Endothelial cell of umbilical vein (primary cell): ENCODE data around the gene PCTP. TPM values are rescaled to one million over a fixed set of nuclear protein-coding genes. Genes with fewer than 3 reads are reported as not detected.

ENCODE experiments used
- BruUV-seq: library from RNA; stranded (reverse); fragments of 400-500 nt; replicated peaks from 2 replicates; lab custom pipeline; 2021; lab: Mats Ljungman, UMichigan
- CTCF ChIA-PET: fragments of 300-600, 350-600 bp; sonication (Branson Sonifier 250); formaldehyde crosslinking; loops from one replicate; lab custom pipeline; 2021; ENCODE audit warnings: antibody characterized with exemption, inconsistent platforms; lab: Charles Lee
- POLR2A ChIA-PET: fragments of 300-600, 350-600 bp; sonication (Branson Sonifier 250); formaldehyde crosslinking; loops from one replicate; lab custom pipeline; 2021; ENCODE audit warnings: antibody characterized with exemption, inconsistent platforms; lab: Charles Lee
- DNase-seq: peaks from one replicate; pipeline ENCODE4 v3.0.0-alpha.2; 2011; ENCODE audit warnings: low read depth, low spot score
- FAIRE-seq: peaks from 2 replicates; lab custom pipeline; 2011; peaks lifted over from hg19 to GRCh38; lab: Jason Lieb, UNC
- H2AFZ ChIP-seq: 2 replicates; pipeline ENCODE4 v1.6.0; 2012; ENCODE audit warnings: low read depth, low read length, control low read depth, inconsistent platforms
- H3K27ac ChIP-seq: 2 replicates; pipeline ENCODE4 v1.5.1; 2011; ENCODE audit warnings: low read depth, mild to moderate bottlenecking, control low read depth, low read length, moderate library complexity; ENCODE audit not compliant: insufficient read depth
- H3K27me3 ChIP-seq, 2 experiments: 2 replicates each; pipeline versions ENCODE4 v1.6.0 to v1.6.1; 2011; ENCODE audit warnings: low read length in 2 of 2, mixed read lengths in 1 of 2; ENCODE audit not compliant: control insufficient read depth in 2 of 2, insufficient read depth in 2 of 2
- H3K36me3 ChIP-seq, 2 experiments: 2 replicates in 1 of 2; 3 replicates in 1 of 2; pipeline ENCODE4 v1.5.1; 2011; ENCODE audit warnings: low read length in 2 of 2, mild to moderate bottlenecking in 1 of 2, moderate library complexity in 1 of 2; ENCODE audit not compliant: control insufficient read depth in 2 of 2, insufficient read depth in 2 of 2; ENCODE audit errors: extremely low read depth in 1 of 2
- H3K4me1 ChIP-seq: 3 replicates; pipeline ENCODE4 v1.5.1; 2011; ENCODE audit warnings: mild to moderate bottlenecking, low read length; ENCODE audit not compliant: control insufficient read depth, insufficient read depth; ENCODE audit errors: extremely low read depth
- H3K4me2 ChIP-seq: 2 replicates; pipeline ENCODE4 v1.6.1; 2011; ENCODE audit warnings: low read length, control low read depth, mixed read lengths; ENCODE audit not compliant: insufficient read depth
- H3K4me3 ChIP-seq, 3 experiments: fragments of 200-600 bp in 1 of 3; sonication (generic), shearing (Covaris generic) in 1 of 3; replicated peaks in 1 of 3; 2 replicates each; pipeline ENCODE4 v1.5.1; 2011 to 2016; ENCODE audit warnings: control low read depth in 3 of 3, low read length in 3 of 3, mild to moderate bottlenecking in 2 of 3, inconsistent platforms in 1 of 3, low read depth in 1 of 3, moderate library complexity in 1 of 3; ENCODE audit not compliant: insufficient read depth in 1 of 3
- H3K79me2 ChIP-seq: 2 replicates; pipeline ENCODE4 v1.6.0; 2012; ENCODE audit warnings: low read length, inconsistent platforms; ENCODE audit not compliant: control insufficient read depth, insufficient read depth
- H3K9ac ChIP-seq: replicated peaks from 2 replicates; pipeline ENCODE3; 2011; ENCODE audit warnings: low read length, control low read depth; ENCODE audit not compliant: insufficient read depth; ENCODE audit errors: extremely low read depth
- H3K9me1 ChIP-seq: replicated peaks from 3 replicates; pipeline ENCODE4 v1.6.0; 2011; ENCODE audit warnings: mild to moderate bottlenecking, low read length; ENCODE audit not compliant: control insufficient read depth, insufficient read depth; ENCODE audit errors: extremely low read depth
- H3K9me3 ChIP-seq: replicated peaks from 2 replicates; pipeline ENCODE4 v1.5.1; 2012; ENCODE audit warnings: low read length, inconsistent platforms; ENCODE audit not compliant: control insufficient read depth, insufficient read depth
- H4K20me1 ChIP-seq: replicated peaks from 2 replicates; pipeline ENCODE3; 2011; ENCODE audit warnings: mild to moderate bottlenecking, low read length; ENCODE audit not compliant: control insufficient read depth, insufficient read depth; ENCODE audit errors: extremely low read depth
- EZH2 ChIP-seq: IDR thresholded peaks from 2 replicates; pipeline ENCODE4 v1.6.1; 2012; ENCODE audit warnings: borderline replicate concordance, low read depth, mild to moderate bottlenecking, moderate library complexity, low read length, inconsistent platforms; ENCODE audit not compliant: severe bottlenecking
- FOS ChIP-seq: IDR thresholded peaks from 2 replicates; pipeline ENCODE4 v1.6.1; 2011; ENCODE audit warnings: mild to moderate bottlenecking, low read length, moderate library complexity, borderline replicate concordance; ENCODE audit not compliant: insufficient read depth
- GATA2 ChIP-seq: IDR thresholded peaks from 2 replicates; pipeline ENCODE4 v1.7.0; 2011; ENCODE audit warnings: low read depth, mild to moderate bottlenecking, moderate library complexity, mixed read lengths, low read length; ENCODE audit not compliant: insufficient read length, insufficient read depth
- JUN ChIP-seq: IDR thresholded peaks from 2 replicates; pipeline ENCODE4 v1.6.1; 2011; ENCODE audit warnings: borderline replicate concordance, low read depth; ENCODE audit not compliant: insufficient read length, insufficient read depth
- MYC ChIP-seq: IDR thresholded peaks from one replicate; pipeline ENCODE4 v1.6.1; 2011; ENCODE audit warnings: mild to moderate bottlenecking, low read depth, low read length
- POLR2A ChIP-seq: IDR thresholded peaks from 2 replicates; pipeline ENCODE4 v1.6.1; 2012; ENCODE audit warnings: low read depth, mild to moderate bottlenecking, control low read depth, low read length
- POLR2AphosphoS5 ChIP-seq: IDR thresholded peaks from 2 replicates; pipeline ENCODE4 v1.6.1; 2012; ENCODE audit warnings: low read depth, mild to moderate bottlenecking, control low read depth, low read length, moderate library complexity; ENCODE audit not compliant: insufficient read depth
- dilution Hi-C: fragments of 300-500 bp; cut with MboI; formaldehyde crosslinking; loops from one replicate; pipeline ENCODE4 v1.15.0; 2019; ENCODE audit warnings: low sequenced_read_pairs; ENCODE audit not compliant: extremely low pct_ligation_motif_present
- intact Hi-C: fragments of 100-400 bp; cut with micrococcal nuclease; formaldehyde crosslinking; loops from one replicate; pipeline ENCODE4 v1.10.0; 2022
- polyA plus RNA-seq, 4 experiments: library from polyadenylated mRNA; depleted of rRNA in 3 of 4; stranded (reverse) in 3 of 4; unstranded in 1 of 4; fragments of >200 nt; gene quantifications; 2 replicates each; pipeline versions ENCODE4 v1.2.1 to v1.2.3, GENCODE V29; 2011 to 2012; ENCODE audit warnings: missing spikeins in 1 of 4
- total RNA-seq: library from RNA; stranded (reverse); gene quantifications from 2 replicates; pipeline ENCODE4 v1.2.3, GENCODE V29; 2021
- TF ChIP-seq, protein P1 (sequence below), 2 donors: IDR thresholded peaks; 1 replicate in 1 of 2; 2 replicates in 1 of 2; pipeline ENCODE4 v1.5.1; 2011; ENCODE audit warnings: low read length in 2 of 2, mild to moderate bottlenecking in 2 of 2, moderate library complexity in 2 of 2, control low read depth in 1 of 2, inconsistent platforms in 1 of 2, low read depth in 1 of 2; ENCODE audit not compliant: insufficient read depth in 1 of 2; ENCODE audit errors: extremely low read depth in 1 of 2
- TF ChIP-seq, protein P2 (sequence below): IDR thresholded peaks from 2 replicates; pipeline ENCODE4 v1.6.1; 2011; ENCODE audit not compliant: insufficient read depth, insufficient read length

The PCTP gene
- total and polyA plus RNA-seq, 2 donors (not counting 3 experiments of a cell fraction or from before 2014, with no cell fraction given): 13.5 to 18.3 TPM

DNA sequence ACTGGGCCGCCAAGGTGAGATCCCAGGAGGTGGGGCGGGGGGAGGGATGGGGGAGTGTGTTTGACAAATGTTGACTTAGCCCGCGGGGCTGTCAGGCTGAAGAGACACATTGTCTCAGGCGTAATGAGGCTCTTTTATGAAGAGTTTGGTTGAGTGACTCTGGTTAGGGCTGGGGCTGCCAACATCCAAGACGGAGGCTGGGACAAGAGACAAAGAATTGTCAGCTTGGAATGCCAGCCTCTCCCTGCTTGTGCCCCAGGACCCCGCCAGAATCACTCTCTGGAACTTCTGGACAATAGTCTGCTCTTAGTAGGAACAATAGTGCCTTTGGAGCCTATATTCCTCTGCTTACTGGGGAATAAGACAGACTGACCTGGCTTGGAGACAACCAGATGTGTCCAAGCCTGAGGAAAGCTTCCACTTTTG is 24.0 kb downstream of the PCTP start:
- Histone ChIP-seq H3K9me1 (no peaks in the 10 kb centered on the region), H3K4me1 (no peaks in the 10 kb centered on the region), H3K4me3 (no peak overlapping the region), H3K79me2 (no peaks in the 10 kb centered on the region), H3K9ac (no peak overlapping the region), H3K4me2 (no peak overlapping the region), H3K36me3 (peaks cover 7 to 26% of the 10 kb centered on the region in 2 experiments), H3K27ac (no peak overlapping the region), H3K9me3 (no peaks in the 10 kb centered on the region), H2AFZ (no peak overlapping the region), H3K27me3 (no peaks in the 10 kb centered on the region), H4K20me1 (no peaks in the 10 kb centered on the region)
- intact Hi-C loops: loop anchor here (10.0 kb wide), 1 partner anchor 540 kb away; no protein-coding TSS in a partner anchor
- TF ChIP-seq, protein P1, sequence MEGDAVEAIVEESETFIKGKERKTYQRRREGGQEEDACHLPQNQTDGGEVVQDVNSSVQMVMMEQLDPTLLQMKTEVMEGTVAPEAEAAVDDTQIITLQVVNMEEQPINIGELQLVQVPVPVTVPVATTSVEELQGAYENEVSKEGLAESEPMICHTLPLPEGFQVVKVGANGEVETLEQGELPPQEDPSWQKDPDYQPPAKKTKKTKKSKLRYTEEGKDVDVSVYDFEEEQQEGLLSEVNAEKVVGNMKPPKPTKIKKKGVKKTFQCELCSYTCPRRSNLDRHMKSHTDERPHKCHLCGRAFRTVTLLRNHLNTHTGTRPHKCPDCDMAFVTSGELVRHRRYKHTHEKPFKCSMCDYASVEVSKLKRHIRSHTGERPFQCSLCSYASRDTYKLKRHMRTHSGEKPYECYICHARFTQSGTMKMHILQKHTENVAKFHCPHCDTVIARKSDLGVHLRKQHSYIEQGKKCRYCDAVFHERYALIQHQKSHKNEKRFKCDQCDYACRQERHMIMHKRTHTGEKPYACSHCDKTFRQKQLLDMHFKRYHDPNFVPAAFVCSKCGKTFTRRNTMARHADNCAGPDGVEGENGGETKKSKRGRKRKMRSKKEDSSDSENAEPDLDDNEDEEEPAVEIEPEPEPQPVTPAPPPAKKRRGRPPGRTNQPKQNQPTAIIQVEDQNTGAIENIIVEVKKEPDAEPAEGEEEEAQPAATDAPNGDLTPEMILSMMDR (IDR thresholded peaks at IDR 0.05; ENCODE audit: extremely low read depth in 1 of 2, insufficient read depth in 1 of 2, low read depth in 1 of 2, low read length in 2 of 2): no peak
- TF ChIP-seq, protein P2, sequence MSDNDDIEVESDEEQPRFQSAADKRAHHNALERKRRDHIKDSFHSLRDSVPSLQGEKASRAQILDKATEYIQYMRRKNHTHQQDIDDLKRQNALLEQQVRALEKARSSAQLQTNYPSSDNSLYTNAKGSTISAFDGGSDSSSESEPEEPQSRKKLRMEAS: no peak
- BruUV-seq: no TSS peak
- ChIA-PET POLR2A (interaction anchor here (0.7 kb wide), 1 partner anchor 341 kb away, joined by 4 read pairs; no protein-coding TSS in a partner anchor), CTCF (interaction anchor here (1.4 to 2.2 kb wide), 3 partner anchors 57 to 260 kb away, joined by 5 to 7 read pairs (median 7); no protein-coding TSS in a partner anchor)
- FAIRE-seq: no peak
- DNase-seq: no peak
- dilution Hi-C loops: no loop called here

DNA sequence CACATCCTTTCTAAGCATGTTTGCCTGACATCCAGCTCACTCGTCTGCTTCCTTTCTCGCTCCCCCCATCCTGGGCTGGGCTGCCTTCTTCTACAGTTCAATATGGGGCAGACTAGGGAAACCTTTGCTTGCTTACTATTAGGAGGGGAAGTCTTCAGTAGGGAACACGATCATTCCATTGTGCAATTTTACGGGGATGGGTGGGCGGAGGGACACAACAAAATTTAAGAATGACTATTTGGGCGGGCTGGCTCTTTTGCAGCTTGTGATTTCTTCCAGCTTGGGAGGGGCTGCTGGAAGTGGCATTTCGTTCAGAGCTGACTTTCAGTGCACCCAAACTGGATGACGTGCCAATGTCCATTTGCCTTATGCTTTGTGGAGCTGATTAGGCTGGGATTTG is 25.4 kb downstream of the PCTP start:
- Histone ChIP-seq H3K27ac (no peak overlapping the region), H3K4me2 (no peak overlapping the region), H4K20me1 (no peaks in the 10 kb centered on the region), H3K36me3 (peaks cover 5 to 22% of the 10 kb centered on the region in 2 experiments), H3K27me3 (no peaks in the 10 kb centered on the region), H3K4me3 (no peak overlapping the region), H3K9me3 (no peaks in the 10 kb centered on the region), H3K9me1 (no peaks in the 10 kb centered on the region), H2AFZ (no peak overlapping the region), H3K79me2 (no peaks in the 10 kb centered on the region), H3K4me1 (no peaks in the 10 kb centered on the region), H3K9ac (no peak overlapping the region)
- ChIA-PET POLR2A (no interaction called here), CTCF (interaction anchor here (1.4 kb wide), 1 partner anchor 262 kb away, joined by 5 read pairs; no protein-coding TSS in a partner anchor)
- intact Hi-C loops (loop anchor here (10.0 kb wide), 1 partner anchor 539 kb away; no protein-coding TSS in a partner anchor), dilution Hi-C loops (no loop called here)
- no peak for FAIRE-seq
- BruUV-seq: no TSS peak
- TF ChIP-seq MYC (no peak), JUN (no peak), POLR2A (no peak), GATA2 (no peak), FOS (no peak), POLR2AphosphoS5 (no peak), EZH2 (no peak)
- TF ChIP-seq, protein P1 (IDR thresholded peaks at IDR 0.05; ENCODE audit: extremely low read depth in 1 of 2, insufficient read depth in 1 of 2, low read depth in 1 of 2, low read length in 2 of 2): no peak
- TF ChIP-seq, protein P2: no peak
- DNase-seq: no peak
